HG02763 (cell line): Measurements from ENCODE around the gene SLC35B1.

ENCODE experiments used
- ATAC-seq: cut with Tn5 transposase; IDR thresholded peaks from one replicate; pipeline ENCODE4 v1.9.1; 2021; ENCODE audit warnings: mild to moderate bottlenecking, moderate library complexity; ENCODE audit not compliant: unreplicated experiment

Gene SLC35B1

GRCh38 chr17:49700960-49701359, 6.8 kb downstream of the SLC35B1 start:
- ATAC-seq = no peak

GRCh38 chr17:49699966-49700575, 7.7 kb downstream of the SLC35B1 start:
- ATAC-seq = no peak

GRCh38 chr17:49698005-49698404, 9.8 kb downstream of the SLC35B1 start:
- no peak for ATAC-seq

GRCh38 chr17:49696233-49696761, 11.5 kb downstream of the SLC35B1 start:
- peak; percentile 43 for ATAC-seq

DNA sequence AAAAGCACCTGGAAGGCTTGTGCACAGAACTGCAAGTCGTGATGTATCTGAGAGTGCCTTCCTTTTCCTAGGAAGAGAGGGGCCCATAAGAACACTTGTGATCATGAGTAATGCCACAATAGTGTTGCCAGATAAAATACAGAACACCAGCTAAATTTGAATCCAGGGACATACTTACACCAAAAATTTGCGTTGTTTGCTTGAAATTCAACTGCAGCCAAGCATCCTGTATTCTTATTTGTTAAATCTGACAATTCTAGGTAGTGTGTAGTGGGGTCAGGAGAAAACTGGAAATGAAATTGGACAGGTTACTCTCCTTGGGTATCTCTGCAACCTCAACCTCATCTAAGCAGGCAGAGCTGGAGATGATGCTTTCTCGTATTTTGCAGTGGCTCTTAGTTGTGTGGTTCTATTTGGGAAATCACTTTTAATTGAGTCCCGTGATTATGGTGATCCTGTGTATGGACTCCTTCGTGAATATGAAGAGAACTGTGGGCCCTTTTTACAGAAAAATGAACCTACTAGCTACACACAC, 12.0 kb downstream of the SLC35B1 start:
- ATAC-seq = no peak

- no peak for ATAC-seq
Observed at GRCh38 chr17:49694847-49695697, 12.7 kb downstream of the SLC35B1 start.

DNA sequence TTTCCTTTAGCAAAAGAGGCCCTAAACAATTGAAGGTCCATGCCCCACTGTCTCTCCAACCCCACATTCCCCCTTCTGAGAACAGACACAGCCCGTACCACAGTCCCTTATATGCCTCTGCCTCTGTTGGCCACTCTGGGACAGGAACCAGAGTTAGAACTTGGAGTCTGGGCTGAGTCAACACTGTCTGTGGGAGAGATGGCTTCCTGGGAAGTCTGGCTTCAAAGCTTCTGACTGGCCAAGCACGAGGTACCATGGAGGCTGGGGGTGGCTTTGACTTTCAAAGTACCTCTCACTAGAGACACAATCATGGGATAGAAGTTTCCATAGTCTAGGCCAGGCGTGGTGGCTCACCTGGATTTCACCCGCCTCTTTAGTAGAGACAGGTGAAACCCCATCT, 15.0 kb downstream of the SLC35B1 start:
- no peak for ATAC-seq

- no peak for ATAC-seq
Observed at GRCh38 chr17:49691677-49692191, 16.0 kb downstream of the SLC35B1 start.

DNA sequence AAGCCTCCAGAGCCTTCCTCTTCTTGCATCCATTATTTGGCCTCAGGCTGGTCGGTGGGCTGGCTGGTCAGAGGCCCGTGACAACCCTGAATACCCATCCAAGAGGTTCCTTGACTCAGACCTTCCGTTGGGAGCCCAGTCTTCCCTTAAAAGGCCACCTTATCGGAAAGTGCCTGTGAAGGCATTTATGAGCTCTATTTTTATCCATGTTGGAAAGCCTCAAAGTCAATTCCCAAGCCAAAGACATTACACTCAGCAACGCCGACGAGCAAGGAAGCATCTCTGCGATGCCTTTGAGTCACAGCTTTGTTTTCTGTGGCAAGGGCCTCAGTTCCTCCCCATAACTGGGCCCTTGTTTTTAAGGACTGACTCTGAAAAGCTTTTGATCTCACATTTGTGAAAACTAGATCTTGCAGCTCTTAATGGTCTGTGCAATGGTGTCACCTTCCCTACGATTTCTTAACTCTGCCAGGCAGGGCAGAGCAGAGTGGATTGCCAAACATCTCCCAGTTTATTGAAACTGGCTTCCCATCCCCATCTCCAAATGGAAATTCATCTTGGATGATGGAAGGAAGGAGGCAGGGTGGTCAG, 16.6 kb downstream of the SLC35B1 start:
- no peak for ATAC-seq

- no peak for ATAC-seq
Observed at GRCh38 chr17:49690256-49690655, 17.5 kb downstream of the SLC35B1 start.

GRCh38 chr17:49688848-49689247, 18.9 kb downstream of the SLC35B1 start:
- no peak for ATAC-seq

DNA sequence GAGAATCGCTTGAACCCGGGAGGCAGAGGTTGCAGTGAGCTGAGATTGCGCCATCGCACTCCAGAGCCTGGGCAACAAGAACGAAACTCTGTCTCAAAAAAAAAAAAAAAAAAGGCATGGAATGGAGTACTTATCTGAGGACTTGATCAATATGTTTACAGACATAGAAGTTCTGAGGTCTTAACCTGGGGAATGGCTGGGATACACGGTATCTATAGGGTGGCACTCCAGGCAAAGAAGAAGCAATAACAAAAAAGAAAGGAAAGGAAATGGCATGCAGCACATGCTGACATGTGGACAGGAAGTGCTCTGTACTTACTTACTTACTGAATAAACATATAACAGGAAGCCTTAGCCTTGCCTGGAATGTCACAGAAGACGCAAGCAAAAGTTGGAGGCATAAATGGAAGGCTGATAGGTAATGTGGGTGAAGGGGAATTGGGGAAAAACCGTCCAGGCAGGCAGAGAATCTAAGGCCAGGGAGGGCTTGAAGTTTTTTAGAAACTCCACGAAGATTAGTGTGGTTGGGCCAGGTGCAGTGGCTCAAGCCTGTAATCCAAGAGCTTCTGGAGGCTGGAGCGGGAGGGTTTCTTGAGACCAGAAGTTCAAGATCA, 19.8 kb downstream of the SLC35B1 start:
- ATAC-seq = no peak

DNA sequence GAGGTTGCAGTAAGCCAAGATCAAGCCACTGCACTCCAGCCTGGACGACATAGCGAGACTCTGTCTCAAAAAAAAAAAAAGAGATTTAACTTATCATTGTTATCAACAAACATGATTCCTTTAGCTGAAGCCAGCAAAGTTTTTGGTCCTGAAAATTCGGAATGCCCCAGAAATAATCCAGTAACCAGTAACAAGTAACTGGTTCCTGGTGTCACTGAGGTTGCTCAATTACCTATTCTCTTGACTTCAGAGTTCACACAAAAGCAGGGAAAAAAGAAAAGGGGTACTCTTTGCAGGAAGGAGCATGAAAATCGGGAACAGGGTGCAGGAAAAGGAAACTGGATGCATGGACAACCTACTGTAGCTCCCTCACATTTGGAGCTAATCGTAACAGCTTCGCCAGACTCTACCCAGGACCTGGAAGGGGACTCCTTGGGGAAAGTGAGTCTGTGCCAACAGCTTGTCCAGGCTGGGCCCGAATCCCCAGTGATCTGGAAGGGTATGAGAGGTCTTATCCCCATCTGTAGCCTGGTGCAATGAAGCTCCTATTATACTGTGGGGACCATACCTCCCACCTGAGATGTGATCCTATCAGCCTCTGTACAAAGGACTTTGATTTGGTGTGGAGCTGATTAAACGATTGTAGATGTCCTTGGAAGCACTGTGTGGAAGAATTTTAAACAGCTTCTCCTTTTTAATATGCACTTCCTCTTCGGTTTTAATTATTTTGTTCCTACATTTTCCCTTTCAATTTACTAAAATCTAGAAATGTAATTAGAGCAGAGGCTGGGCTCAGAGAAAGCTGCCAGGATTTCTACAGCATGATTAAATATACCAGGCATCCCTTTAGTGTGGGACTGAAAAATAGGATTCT, 26.4 kb downstream of the SLC35B1 start:
- no peak for ATAC-seq

- ATAC-seq = no peak
Observed at GRCh38 chr17:49680314-49680713, 27.4 kb downstream of the SLC35B1 start.

GRCh38 chr17:49677933-49678847, 29.6 kb downstream of the SLC35B1 start, which contains the start of gene SPOP:
Gene SPOP (minus strand): TSS chr17:49678097. CDS start chr17:49622810, 55,287 bp downstream.
- peak; percentile 81 for ATAC-seq

DNA sequence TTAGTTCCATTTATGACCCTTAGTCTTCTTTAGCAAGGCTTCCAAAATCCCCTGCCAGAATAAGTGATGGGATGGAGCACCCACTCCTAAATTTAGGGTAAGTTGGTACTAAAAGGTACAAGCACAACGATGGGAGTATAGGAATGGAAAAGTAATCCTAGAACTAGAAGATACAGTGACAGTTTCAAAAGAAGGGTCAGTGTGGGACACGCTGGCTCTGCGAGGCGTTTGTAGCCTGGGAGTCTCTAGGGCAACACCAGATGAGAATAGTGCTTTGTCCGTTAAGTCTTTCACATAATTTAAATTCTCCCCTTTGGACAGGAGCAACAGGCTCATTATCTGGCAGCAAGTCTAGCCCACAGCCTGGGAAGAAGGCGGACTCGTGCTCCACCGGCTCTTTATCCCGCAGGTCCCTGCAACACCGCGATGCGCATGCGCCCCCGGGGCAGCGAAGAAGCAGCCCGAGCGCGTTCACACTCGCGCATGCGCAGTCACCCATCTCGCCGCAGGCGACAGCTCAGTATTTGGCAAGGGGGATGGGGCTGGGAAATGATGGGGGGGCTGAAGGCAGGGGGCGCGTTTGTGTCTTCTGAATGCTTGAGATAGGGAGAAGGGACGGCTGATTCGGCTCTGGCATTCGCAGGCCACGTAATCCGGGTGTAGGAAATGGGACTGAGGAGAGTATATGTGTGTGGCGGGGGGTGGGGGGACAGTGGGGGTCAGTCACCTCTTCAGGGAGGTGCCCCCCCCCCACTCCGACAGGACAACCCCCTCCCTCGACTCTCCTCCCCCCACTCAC, 30.4 kb downstream of the SLC35B1 start:
- ATAC-seq = peak; percentile 52

DNA sequence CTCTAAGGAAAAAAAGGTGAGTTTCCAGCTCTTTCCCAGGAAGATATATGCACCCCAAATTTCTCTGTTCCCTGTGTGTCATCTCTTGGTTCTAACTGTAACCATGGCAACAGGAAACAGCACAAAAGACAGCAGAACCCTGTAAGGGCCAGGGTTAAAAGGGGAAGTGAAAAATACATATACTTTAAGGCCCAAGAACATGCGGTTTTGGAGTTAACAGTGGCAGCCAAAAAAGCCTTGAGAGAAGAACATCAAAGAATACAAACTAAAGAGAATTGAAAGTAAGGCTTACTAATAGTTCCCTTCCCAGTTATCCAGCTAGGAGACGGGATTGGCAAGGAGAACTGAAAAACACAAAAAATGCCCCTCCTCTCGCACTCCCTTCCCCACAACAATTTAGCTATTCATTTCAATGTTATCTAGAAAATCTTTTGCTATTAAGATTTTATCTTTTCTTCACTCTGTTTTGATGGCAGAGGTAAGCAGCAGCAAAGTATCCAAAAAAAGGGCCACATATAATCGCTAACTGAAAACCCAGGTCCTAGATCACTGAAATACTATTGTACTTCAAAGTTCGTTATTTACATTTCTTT, 31.4 kb downstream of the SLC35B1 start:
- ATAC-seq = peak; percentile 51

DNA sequence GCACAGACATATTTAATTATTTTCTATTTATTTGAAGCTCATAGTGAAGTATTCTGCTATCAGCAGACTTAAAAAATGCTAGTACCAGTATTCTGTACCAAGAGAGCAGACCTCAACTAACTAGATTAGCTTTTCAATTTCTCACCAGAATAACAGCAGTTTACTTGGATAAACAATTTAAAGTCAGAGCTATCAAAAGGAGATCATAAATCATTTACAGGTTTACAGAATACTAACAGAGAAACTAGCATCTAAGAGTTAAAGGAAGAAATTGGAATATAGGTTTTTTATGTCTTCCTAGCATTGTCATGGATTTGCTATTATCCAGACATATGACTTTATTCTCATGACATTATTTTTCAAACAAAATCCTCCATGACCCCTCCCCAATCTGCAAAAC, 33.3 kb downstream of the SLC35B1 start:
- ATAC-seq = no peak
